HL-60 (cell line): ENCODE measurements around the gene AQP3.

Experiments
- DNase-seq, 2 experiments: peaks; one replicate each; pipeline ENCODE4 v3.0.0-alpha.2; 2010 to 2020; ENCODE audit warnings: low read depth in 1 of 2, low spot score in 1 of 2
- H3K27ac ChIP-seq: fragments of 250-450 bp; sonication (Bioruptor Pico); replicated peaks from 2 replicates; pipeline ENCODE4 v1.5.1; 2020; ENCODE audit warnings: mild to moderate bottlenecking, moderate library complexity
- H3K27me3 ChIP-seq: fragments of 250-450 bp; sonication (Bioruptor Pico); 2 replicates; pipeline ENCODE4 v1.5.1; 2021; ENCODE audit warnings: mild to moderate bottlenecking, moderate library complexity; ENCODE audit not compliant: insufficient read depth, poor library complexity, severe bottlenecking
- H3K4me3 ChIP-seq: replicated peaks from 2 replicates; pipeline ENCODE4 v1.5.1; 2011; ENCODE audit warnings: mild to moderate bottlenecking, control low read depth, low read length; ENCODE audit not compliant: insufficient read depth
- CTCF ChIP-seq: IDR thresholded peaks from one replicate; pipeline ENCODE4 v1.5.1; 2011; ENCODE audit warnings: low read length, control low read depth, inconsistent platforms; ENCODE audit not compliant: insufficient read depth
- GABPA ChIP-seq: IDR thresholded peaks from 2 replicates; pipeline ENCODE4 v1.6.1; 2012; ENCODE audit warnings: low read depth
- POLR2AphosphoS5 ChIP-seq: IDR thresholded peaks from 2 replicates; pipeline ENCODE4 v1.6.1; 2012; ENCODE audit warnings: low read depth
- SPI1 ChIP-seq: IDR thresholded peaks from 2 replicates; pipeline ENCODE4 v1.6.1; 2012; ENCODE audit warnings: low read depth, mild to moderate bottlenecking, borderline replicate concordance
- TF ChIP-seq, protein P1 (sequence below): IDR thresholded peaks from 2 replicates; pipeline ENCODE4 v1.6.1; 2012; ENCODE audit warnings: low read depth; ENCODE audit not compliant: insufficient replicate concordance

The AQP3 gene

DNA sequence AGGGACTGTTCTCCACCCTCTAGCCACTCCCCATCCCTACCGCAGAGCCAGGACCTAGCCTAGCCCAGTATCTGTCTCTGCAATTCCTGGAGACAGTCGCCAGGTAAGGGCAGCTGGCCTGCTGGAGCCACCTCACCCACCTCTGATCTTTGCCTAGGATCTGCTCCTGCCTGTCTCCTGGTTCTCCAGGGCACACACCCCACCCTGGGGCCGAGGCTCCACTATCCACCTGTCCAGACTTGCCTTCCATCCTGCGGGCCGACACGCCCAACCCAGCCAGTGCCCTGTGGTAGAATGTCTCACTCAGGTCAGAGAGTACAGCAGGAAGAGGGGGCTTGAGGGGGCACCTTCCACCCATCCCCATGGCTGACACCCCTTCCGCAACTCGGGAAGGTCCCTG, 29.3 kb downstream of the AQP3 start:
- Histone ChIP-seq H3K4me3 (no peak overlapping the region), H3K27me3 (no peaks in the 10 kb centered on the region), H3K27ac (no peak overlapping the region)
- TF ChIP-seq CTCF (no peak), SPI1 (no peak), POLR2AphosphoS5 (no peak), GABPA (no peak)
- TF ChIP-seq, protein P1, sequence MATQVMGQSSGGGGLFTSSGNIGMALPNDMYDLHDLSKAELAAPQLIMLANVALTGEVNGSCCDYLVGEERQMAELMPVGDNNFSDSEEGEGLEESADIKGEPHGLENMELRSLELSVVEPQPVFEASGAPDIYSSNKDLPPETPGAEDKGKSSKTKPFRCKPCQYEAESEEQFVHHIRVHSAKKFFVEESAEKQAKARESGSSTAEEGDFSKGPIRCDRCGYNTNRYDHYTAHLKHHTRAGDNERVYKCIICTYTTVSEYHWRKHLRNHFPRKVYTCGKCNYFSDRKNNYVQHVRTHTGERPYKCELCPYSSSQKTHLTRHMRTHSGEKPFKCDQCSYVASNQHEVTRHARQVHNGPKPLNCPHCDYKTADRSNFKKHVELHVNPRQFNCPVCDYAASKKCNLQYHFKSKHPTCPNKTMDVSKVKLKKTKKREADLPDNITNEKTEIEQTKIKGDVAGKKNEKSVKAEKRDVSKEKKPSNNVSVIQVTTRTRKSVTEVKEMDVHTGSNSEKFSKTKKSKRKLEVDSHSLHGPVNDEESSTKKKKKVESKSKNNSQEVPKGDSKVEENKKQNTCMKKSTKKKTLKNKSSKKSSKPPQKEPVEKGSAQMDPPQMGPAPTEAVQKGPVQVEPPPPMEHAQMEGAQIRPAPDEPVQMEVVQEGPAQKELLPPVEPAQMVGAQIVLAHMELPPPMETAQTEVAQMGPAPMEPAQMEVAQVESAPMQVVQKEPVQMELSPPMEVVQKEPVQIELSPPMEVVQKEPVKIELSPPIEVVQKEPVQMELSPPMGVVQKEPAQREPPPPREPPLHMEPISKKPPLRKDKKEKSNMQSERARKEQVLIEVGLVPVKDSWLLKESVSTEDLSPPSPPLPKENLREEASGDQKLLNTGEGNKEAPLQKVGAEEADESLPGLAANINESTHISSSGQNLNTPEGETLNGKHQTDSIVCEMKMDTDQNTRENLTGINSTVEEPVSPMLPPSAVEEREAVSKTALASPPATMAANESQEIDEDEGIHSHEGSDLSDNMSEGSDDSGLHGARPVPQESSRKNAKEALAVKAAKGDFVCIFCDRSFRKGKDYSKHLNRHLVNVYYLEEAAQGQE: no peak
- DNase-seq: no peak

- TF ChIP-seq GABPA: no peak
- TF ChIP-seq, protein P1: no peak
- no peak for TF ChIP-seq SPI1
- no peak for TF ChIP-seq POLR2AphosphoS5
- no peak for TF ChIP-seq CTCF
- H3K4me3 ChIP-seq: no peak overlapping the region
- no peaks in the 10 kb centered on the region for H3K27me3 ChIP-seq
- H3K27ac ChIP-seq: no peak overlapping the region
- no peak for DNase-seq
These were observed 30.4 kb downstream of the AQP3 start for GRCh38 chr9:33416996-33417395.

DNA sequence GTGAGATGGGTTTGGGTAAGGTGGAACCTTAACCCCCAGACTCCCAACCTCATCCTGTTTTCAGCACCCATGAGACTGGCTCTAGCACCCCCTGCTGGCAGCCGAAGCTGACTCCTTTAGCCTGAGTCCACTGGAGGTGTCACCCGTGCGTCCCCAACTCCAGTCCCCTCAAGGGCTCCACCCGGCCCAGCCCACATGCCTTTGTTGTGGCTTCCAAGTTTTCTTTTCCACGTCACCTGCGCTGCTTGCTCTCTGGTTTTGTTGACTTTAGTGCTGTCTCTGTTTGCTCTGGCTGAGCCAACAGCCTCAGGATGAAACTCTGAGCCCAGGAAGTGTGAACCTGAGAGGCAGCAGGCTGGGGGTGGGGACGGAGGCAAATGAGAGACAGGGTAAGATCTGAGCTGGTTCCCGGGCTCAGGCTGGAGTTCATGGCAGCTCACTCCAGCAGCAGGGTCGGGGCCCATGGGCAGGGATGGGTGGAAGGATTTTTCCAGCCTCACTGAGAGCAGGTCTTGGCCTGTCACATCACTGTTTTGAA, 31.8 kb downstream of the AQP3 start:
- peak; percentile 18 to 64 for DNase-seq
- Histone ChIP-seq H3K27ac (no peak overlapping the region), H3K27me3 (no peaks in the 10 kb centered on the region), H3K4me3 (no peak overlapping the region)
- TF ChIP-seq, protein P1: no peak
- TF ChIP-seq GABPA (no peak), POLR2AphosphoS5 (no peak), CTCF (peak; percentile 79), SPI1 (no peak)
